IPS DF 4.7 (cell line): Measurements from ENCODE around the gene MRPS7.
"Not testable (repeated sequence)": the region's sequence is repeated elsewhere in the genome, so short reads cannot be mapped to it uniquely, and the experiment has no call there.

Source experiments
- DNase-seq: peaks from one replicate; pipeline ENCODE4 v3.0.0-alpha.2; 2013; ENCODE audit warnings: low spot score; ENCODE audit errors: extremely low read depth

The MRPS7 gene

GRCh38 chr17:75244133-75244866, 17.4 kb upstream of the MRPS7 start:
- DNase-seq = no peak

- no peak for DNase-seq
Measured at GRCh38 chr17:75245011-75245410, 16.7 kb upstream of the MRPS7 start.

GRCh38 chr17:75246404-75246803, 15.3 kb upstream of the MRPS7 start:
- DNase-seq = no peak

GRCh38 chr17:75249564-75249963, 12.1 kb upstream of the MRPS7 start:
- DNase-seq = no peak

GRCh38 chr17:75250009-75250471, 11.6 kb upstream of the MRPS7 start:
- no peak for DNase-seq

- DNase-seq = no peak
Measured at GRCh38 chr17:75252039-75252816, 9.5 kb upstream of the MRPS7 start.

GRCh38 chr17:75255954-75256698, 5.6 kb upstream of the MRPS7 start:
- not testable (repeated sequence) for DNase-seq

- not testable (repeated sequence) for DNase-seq
Measured at GRCh38 chr17:75257228-75257627, 4.5 kb upstream of the MRPS7 start.

GRCh38 chr17:75260641-75261335, 891 bp upstream of the MRPS7 start:
- DNase-seq = no peak

- DNase-seq = no peak
Measured at GRCh38 chr17:75262112-75262606, 480 bp downstream of the MRPS7 start.

- DNase-seq = no peak
Measured at GRCh38 chr17:75263055-75263454, 1.4 kb downstream of the MRPS7 start.

GRCh38 chr17:75265614-75266315, 4.1 kb downstream of the MRPS7 start:
- DNase-seq = no peak

- no peak for DNase-seq
Measured at GRCh38 chr17:75266316-75267152, 4.9 kb downstream of the MRPS7 start.

GRCh38 chr17:75267153-75267410, 5.4 kb downstream of the MRPS7 start:
- no peak for DNase-seq

- DNase-seq = peak; percentile 66
Measured at GRCh38 chr17:75267411-75268232, 5.9 kb downstream of the MRPS7 start.

GRCh38 chr17:75269844-75270217, 8.2 kb downstream of the MRPS7 start:
- DNase-seq = no peak

- no peak for DNase-seq
Measured at GRCh38 chr17:75270218-75270965, 8.7 kb downstream of the MRPS7 start.

- no peak for DNase-seq
Measured at GRCh38 chr17:75270966-75271232, 9.2 kb downstream of the MRPS7 start, which contains the start of gene MIF4GD. Gene MIF4GD, minus strand, starts transcription at chr17:75271231. Its CDS starts 1,036 bp downstream, at chr17:75270195.
